Omental fat pad (tissue), 4 donors: ENCODE results near the gene GLIS1. TPM values are rescaled to one million over a fixed set of nuclear protein-coding genes. Genes with fewer than 3 reads are reported as not detected.

Source experiments
- ATAC-seq: fragments of 150-250 bp; one replicate; pipeline ENCODE4 v1.9.1; 2016; ENCODE audit warnings: mild to moderate bottlenecking, moderate library complexity; ENCODE audit not compliant: low FRiP score
- DNase-seq: peaks from one replicate; pipeline ENCODE4 v3.0.0-alpha.2; 2019; ENCODE audit warnings: low spot score
- CTCF ChIP-seq, 3 donors: fragments of 450-650 bp; IDR thresholded peaks; one replicate each; pipeline ENCODE4 v1.5.1; 2016 to 2017; ENCODE audit warnings: antibody characterized with exemption in 3 of 3, mild to moderate bottlenecking in 3 of 3, moderate library complexity in 2 of 3
- total RNA-seq, 4 donors: library from RNA; depleted of rRNA; stranded (reverse); fragments of >200 nt; gene quantifications; one replicate each; pipeline ENCODE4 v1.1.0, GENCODE V29; 2016

The GLIS1 gene
- total RNA-seq, 4 donors from 2014 or later = 0.19 to 1.4 (median 0.75) TPM

DNA sequence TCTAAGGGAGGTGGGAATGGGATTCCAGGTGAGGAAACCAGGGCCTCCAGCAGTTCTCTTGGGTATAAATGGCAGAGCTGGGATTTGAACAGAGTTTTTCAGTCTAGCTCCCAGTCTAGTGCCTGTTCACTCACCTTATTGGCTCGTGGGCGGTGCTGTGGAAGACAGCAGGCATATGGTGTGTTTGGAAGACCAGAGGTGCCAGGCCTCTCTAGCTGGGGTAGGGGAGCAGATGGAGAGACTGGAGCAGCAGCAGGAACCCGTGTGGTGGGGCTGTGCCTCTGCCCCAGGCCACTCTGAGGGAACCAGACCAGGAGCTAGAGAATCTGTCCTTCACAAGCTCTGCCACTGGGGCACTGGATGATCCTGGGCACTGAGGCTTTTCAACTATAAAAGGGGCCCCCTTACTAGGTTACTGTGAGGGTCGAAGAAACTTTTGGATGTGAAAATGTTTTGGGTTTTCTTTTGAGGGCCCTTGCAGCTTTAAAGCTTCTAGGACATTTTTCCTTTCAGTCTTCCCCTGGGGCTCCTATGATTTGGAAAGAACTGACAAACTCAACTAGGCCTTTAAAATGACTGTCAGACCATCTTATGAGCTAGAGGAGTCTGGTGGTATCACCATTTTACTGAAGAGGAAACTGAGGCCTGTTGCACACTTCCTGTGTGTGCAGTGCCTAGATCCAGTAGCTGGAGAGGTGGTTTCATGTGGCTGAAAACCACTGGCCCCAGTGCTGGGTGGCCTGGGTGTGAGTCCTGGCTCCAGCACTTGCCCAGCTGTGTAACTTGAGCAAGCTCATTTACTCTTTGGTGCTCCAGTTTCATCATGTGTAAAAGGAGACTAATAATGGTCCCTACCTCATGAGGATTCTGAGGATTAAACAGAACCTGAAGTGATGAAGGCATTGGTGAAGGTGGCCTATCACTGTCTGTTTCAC, 273.7 kb downstream of the GLIS1 start:
- DNase-seq (no peak), ATAC-seq (no peak)
- TF ChIP-seq CTCF (IDR thresholded peaks at IDR 0.05) = no peak

DNA sequence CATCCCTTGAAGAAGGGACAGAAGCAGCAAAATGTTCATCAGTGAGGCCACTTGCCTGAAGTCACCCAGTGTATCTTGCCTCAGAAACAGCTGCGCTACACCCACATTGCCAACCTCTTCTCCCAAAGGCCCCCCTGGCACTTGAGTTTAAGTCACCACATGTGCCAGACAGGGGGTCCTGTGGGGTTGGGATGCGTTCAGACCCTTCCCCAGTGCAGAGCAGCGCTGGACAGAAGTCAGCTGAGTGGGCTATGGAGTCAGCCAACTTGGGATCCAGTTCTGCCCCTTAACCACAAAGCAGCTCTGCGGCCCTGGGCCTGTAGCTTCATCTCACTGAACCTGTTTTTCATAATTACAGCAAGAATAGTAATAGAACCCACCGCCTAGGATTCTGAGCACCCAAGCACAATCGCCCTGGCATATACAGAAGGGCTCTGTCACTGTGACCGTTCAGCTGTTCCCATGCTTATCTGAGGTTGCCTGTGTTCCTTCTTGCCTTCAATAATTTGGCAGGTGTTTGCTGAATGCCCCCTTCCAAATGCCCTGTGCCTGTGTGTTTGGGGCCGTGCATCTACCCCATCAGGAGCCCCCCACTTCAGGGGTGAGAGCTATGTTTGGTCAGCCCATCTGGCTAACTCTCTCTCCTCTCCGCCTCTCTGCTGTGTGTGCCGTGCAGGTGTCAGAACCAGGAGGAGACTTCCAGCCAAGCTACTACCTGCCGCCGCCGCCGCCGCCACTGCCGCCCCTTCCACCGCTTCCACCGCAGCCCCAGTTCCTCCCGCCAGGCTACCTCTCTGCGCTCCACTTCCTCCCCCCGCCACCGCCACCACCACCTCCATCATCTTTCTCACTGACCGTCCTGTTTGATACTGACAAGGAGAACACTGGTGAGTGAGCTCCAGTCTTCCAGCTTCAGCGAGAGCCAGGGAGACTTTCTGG, 274.7 kb downstream of the GLIS1 start:
- no peak for ATAC-seq
- no peak for DNase-seq
- TF ChIP-seq CTCF (IDR thresholded peaks at IDR 0.05) = no peak

DNA sequence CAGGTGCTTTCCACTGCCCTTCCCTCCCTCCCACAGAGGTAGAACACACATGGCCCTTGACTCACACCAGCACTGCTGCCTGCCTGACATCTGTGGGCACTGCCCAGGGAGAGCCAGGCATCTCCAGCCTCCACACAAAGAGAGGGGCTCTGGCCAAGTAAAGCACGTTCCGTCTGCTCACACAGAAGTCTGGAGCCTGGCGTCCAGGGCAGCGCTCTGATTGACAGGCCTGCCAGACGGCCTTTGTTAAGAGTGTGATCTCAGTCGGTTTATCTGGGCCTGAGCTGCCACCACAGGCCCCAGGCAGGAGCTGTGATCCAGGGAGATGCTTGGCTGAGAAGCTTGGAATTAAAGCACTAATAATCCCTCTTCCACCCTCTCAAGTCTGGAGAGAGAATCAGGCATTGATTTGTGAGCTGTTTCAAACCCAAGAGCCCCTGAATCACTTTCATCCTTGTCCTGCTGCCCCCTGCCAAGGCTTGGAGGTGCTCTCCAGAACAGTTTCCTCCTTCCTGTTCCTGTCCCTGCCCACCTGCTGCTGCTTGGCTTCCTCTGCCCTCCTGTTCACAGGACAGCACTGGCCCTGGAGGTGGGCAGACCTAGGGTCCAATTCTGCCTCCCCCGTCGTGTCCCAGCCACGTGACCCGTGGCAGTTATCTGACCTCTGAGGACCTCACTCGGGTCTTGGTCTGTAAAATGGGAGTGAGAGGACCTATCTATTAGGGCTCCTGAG, 276.0 kb downstream of the GLIS1 start:
- DNase-seq (no peak), ATAC-seq (no peak)
- no peak for TF ChIP-seq CTCF (IDR thresholded peaks at IDR 0.05)

DNA sequence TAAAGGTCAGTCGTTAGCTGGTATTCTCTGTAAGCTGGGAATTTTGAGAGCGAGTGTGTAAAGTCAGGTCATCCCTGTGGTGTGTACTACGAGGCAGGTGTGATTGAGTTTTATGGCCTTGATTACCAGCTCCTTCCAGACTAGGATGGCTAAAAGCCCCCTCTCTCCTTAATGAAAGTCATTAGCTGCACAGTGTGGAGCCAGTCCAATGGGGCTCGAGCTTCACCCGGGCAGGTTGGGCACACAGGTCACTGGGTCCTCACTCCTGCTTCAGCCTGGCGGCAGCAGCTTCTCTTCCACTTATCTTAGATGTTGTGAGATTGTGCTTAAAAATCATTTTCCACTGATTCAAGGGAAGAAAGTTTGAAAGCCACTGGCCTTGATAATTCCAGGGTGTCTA, 276.8 kb downstream of the GLIS1 start:
- DNase-seq (no peak), ATAC-seq (no peak)
- TF ChIP-seq CTCF (IDR thresholded peaks at IDR 0.05) = no peak

DNA sequence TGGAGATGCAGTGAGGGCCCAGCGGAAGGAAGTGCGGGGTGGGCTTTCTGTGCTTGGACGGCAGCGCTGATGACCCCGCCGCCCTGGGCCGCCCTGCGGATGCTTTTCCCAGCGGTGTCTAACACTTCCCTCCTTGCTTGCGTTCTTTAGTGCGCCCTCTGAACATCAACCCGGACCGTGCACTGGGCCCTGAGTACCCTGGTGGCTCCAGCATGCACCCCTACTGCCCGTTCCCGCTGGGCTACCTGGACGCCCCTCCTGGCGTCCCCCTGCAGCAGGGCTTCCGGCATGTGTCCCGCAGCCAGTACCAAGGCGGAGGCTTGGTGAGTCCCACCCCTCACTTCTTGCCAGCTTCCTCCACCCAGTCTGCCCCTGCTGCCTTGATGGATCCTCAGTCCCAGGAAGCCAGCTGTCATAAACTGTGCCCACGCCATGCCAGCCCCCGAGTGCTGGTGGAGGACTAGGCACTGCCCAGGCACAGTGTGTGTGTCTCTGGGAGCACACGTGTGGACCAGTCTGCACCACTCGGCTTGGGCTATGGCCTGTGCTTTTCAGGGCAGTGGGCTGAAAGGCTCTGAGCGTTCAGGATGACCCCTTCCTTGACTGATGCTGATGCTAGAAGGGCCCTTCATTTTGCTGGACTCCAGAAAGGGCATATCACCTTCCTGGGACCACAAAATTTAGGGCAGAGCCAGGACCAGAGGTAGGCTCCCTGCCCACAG, 277.5 kb downstream of the GLIS1 start:
- no peak for TF ChIP-seq CTCF (IDR thresholded peaks at IDR 0.05)
- ATAC-seq = no peak
- DNase-seq = no peak
